ENCODE results near the gene IGFBP5.

GRCh38 chr2:216622526-216622925 is 72.8 kb downstream of the IGFBP5 start:
- TF ChIP-seq CTCF (conservative IDR thresholded peaks at IDR 0.05) (no peak), ZFX (IDR thresholded peaks at IDR 0.05) (no peak)

All from C4-2B (cell line).